Muscle of leg (tissue), 11 donors: ENCODE data around the gene ALDH3B2. TPM values are rescaled to one million over a fixed set of nuclear protein-coding genes. Genes with fewer than 3 reads are reported as not detected.
A peak's percentile ranks its signal among the peaks of the same experiment; 100 is the strongest.
"Not testable (repeated sequence)": the region's sequence is repeated elsewhere in the genome, so short reads cannot be mapped to it uniquely, and the experiment has no call there.

Source experiments
- DNase-seq: peaks from one replicate; pipeline ENCODE4 v3.0.0; 2013
- H3K27ac ChIP-seq: one replicate; pipeline ENCODE4 v1.5.1; 2013; ENCODE audit warnings: mild to moderate bottlenecking, low read length, control low read depth
- H3K27me3 ChIP-seq: one replicate; pipeline ENCODE4 v1.6.1; 2013; ENCODE audit warnings: low read length; ENCODE audit not compliant: control insufficient read depth, insufficient read depth
- H3K36me3 ChIP-seq: one replicate; pipeline ENCODE4 v1.6.1; 2013; ENCODE audit warnings: low read length; ENCODE audit not compliant: control insufficient read depth, insufficient read depth
- H3K4me1 ChIP-seq: one replicate; pipeline ENCODE4 v1.6.1; 2013; ENCODE audit warnings: low read length; ENCODE audit not compliant: control insufficient read depth, insufficient read depth
- H3K4me3 ChIP-seq: one replicate; pipeline ENCODE4 v1.5.1; 2013; ENCODE audit warnings: low read length, control low read depth
- H3K9me3 ChIP-seq: replicated peaks from 2 replicates; pipeline ENCODE4 v1.6.1; 2013; ENCODE audit warnings: low read depth, low read length; ENCODE audit not compliant: control insufficient read depth
- WGBS: methylation state at CpG from one replicate; pipeline ENCODE4 v1.1.5; 2013; ENCODE audit warnings: missing lambda C conversion rate; ENCODE audit not compliant: insufficient coverage; 5-methylcytosine and 5-hydroxymethylcytosine counted together
- polyA plus RNA-seq, 8 donors: library from polyadenylated mRNA; unstranded; fragments of 120-200 nt; gene quantifications; one replicate each; pipeline versions ENCODE4 v1.2.1 to v1.2.3, GENCODE V29; 2013; ENCODE audit warnings: inconsistent platforms in 1 of 8, low replicate concordance in 1 of 8; ENCODE audit not compliant: insufficient read length in 8 of 8, insufficient read depth in 1 of 8
- total RNA-seq: library from RNA; stranded (reverse); fragments of 120-200 nt; gene quantifications from one replicate; pipeline ENCODE4 v1.2.4, GENCODE V29; 2013

Gene ALDH3B2
- total and polyA plus RNA-seq, 9 donors = 0.09 to 4.5 (median 0.14) TPM; not detected in 4

DNA sequence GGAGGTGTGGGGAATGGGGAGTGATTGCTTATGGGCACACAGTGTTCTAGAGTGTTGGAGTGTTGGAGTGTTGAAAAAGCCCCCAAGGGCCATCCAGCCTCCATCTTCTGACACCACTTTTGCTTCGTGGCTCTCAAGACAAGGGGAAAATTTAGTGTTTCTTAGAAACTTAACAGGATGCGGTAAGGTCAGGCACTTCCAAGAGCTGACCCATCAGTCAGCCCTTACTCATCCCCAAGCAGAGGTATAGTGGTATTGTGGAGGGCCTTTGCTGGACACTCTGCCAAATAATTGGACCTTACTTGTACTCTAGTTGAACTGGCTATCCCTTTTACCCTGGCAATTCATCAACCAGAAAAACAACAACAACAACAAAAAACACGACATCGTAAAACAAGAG is 14.8 kb upstream of the ALDH3B2 start:
- Histone ChIP-seq H3K27me3 (peaks cover 2% of the 10 kb centered on the region), H3K9me3 (no peaks in the 10 kb centered on the region), H3K4me1 (no peaks in the 10 kb centered on the region), H3K36me3 (no peaks in the 10 kb centered on the region), H3K27ac (no peak overlapping the region), H3K4me3 (no peak overlapping the region)
- no peak for DNase-seq
- 86% methylated on average over 2 of the region's 4 CpGs for WGBS

- DNase-seq = no peak
- Histone ChIP-seq H3K4me1 (peaks cover under 1% of the 10 kb centered on the region), H3K36me3 (no peaks in the 10 kb centered on the region), H3K27me3 (peaks cover 2% of the 10 kb centered on the region), H3K9me3 (no peaks in the 10 kb centered on the region), H3K27ac (no peak overlapping the region), H3K4me3 (no peak overlapping the region)
- 75% methylated on average over 1 of the region's 2 CpGs for WGBS
Observed at GRCh38 chr11:67687986-67688385, 13.6 kb upstream of the ALDH3B2 start.

GRCh38 chr11:67685641-67686332 is 11.4 kb upstream of the ALDH3B2 start:
- WGBS = 40% methylated on average over 1 of the region's 8 CpGs

DNA sequence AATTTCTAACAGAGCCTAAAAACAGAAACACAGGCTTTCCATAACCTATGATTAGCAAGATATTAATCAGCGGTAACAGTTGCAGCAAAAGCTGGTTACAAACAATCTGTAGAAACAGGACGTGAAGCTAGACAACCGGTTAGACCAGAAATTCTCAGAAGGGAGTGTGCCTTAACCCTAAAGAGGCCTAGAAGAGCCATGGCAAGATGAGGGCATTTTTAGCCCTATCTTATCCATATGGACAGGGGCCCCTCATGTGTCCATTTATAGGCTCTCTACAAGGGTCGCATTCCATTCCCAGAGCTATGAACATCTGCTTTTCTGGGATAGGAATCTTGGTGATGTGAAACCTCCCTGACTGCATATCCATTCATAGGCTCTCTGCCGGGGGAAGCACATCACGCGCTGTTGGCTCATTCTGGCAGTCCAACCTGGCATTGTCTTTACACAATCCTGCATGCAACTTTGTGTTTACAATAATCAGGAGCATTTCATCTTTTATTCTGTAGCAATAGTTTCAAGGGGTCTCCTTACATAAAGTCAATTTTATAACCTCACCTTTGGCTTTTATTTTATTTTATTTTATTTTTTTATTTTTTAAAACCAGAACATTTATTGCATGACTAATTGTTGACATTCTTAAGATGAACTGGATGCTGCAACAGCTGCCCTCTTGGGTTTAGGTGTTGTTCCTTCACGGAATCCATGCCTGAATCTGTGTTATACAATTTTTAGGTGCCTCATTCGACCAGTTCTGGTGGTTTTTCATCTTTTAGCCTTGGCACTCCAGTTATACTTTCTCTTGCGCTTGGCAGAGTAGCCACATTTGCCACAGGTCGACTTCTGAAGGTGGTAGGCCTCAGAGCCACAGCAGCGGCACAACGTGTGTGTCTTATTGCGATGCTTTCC is 8.0 kb upstream of the ALDH3B2 start:
- peak overlapping the region; percentile 20 for H3K27ac ChIP-seq
- not testable (repeated sequence) for H3K4me3 ChIP-seq, H3K9me3 ChIP-seq, H3K27me3 ChIP-seq, DNase-seq, H3K4me1 ChIP-seq, H3K36me3 ChIP-seq
- WGBS = 69% methylated on average over 10 of the region's 14 CpGs

More at GRCh38 chr11:67685641-67686332, 11.4 kb upstream of the ALDH3B2 start:
- not testable (repeated sequence) for H3K4me1 ChIP-seq, H3K9me3 ChIP-seq, H3K27ac ChIP-seq, H3K4me3 ChIP-seq, H3K36me3 ChIP-seq, DNase-seq, H3K27me3 ChIP-seq

- H3K4me1 ChIP-seq = peaks cover 6% of the 10 kb centered on the region
- WGBS = no CpG with 5 or more reads among the region's 3 CpGs
- H3K4me3 ChIP-seq = no peak overlapping the region
- no peak overlapping the region for H3K27ac ChIP-seq
- no peaks in the 10 kb centered on the region for H3K27me3 ChIP-seq
- no peaks in the 10 kb centered on the region for H3K9me3 ChIP-seq
- DNase-seq = no peak
- no peaks in the 10 kb centered on the region for H3K36me3 ChIP-seq
Observed at GRCh38 chr11:67680696-67681470, 6.5 kb upstream of the ALDH3B2 start.

GRCh38 chr11:67675058-67675747 is 780 bp upstream of the ALDH3B2 start:
- Histone ChIP-seq H3K4me3 (no peak overlapping the region), H3K36me3 (no peaks in the 10 kb centered on the region), H3K9me3 (no peaks in the 10 kb centered on the region), H3K27me3 (peaks cover 18% of the 10 kb centered on the region), H3K4me1 (no peaks in the 10 kb centered on the region), H3K27ac (no peak overlapping the region)
- 90% methylated on average over 12 of the region's 12 CpGs for WGBS
- no peak for DNase-seq

- 44% methylated on average over 8 of the region's 8 CpGs for WGBS
- Histone ChIP-seq H3K9me3 (no peaks in the 10 kb centered on the region), H3K36me3 (no peaks in the 10 kb centered on the region), H3K4me3 (no peak overlapping the region), H3K27ac (no peak overlapping the region), H3K4me1 (no peaks in the 10 kb centered on the region), H3K27me3 (peaks cover 18% of the 10 kb centered on the region)
- DNase-seq = no peak
Observed at GRCh38 chr11:67673902-67674301, 521 bp downstream of the ALDH3B2 start.

GRCh38 chr11:67673358-67673757 is 1.1 kb downstream of the ALDH3B2 start:
- 84% methylated on average over 5 of the region's 7 CpGs for WGBS
- DNase-seq = no peak
- no peak overlapping the region for H3K27ac ChIP-seq
- no peaks in the 10 kb centered on the region for H3K36me3 ChIP-seq
- peaks cover 18% of the 10 kb centered on the region for H3K27me3 ChIP-seq
- H3K4me3 ChIP-seq = no peak overlapping the region
- H3K9me3 ChIP-seq = no peaks in the 10 kb centered on the region
- no peaks in the 10 kb centered on the region for H3K4me1 ChIP-seq

GRCh38 chr11:67671211-67671520 is 3.3 kb downstream of the ALDH3B2 start:
- H3K4me1 ChIP-seq = no peaks in the 10 kb centered on the region
- no peak overlapping the region for H3K27ac ChIP-seq
- WGBS = 35% methylated on average over 6 of the region's 8 CpGs
- H3K36me3 ChIP-seq = no peaks in the 10 kb centered on the region
- no peak overlapping the region for H3K4me3 ChIP-seq
- no peaks in the 10 kb centered on the region for H3K9me3 ChIP-seq
- H3K27me3 ChIP-seq = peaks cover 18% of the 10 kb centered on the region
- no peak for DNase-seq
